ENCODE measurements around the gene GALNT2.

The GALNT2 gene

DNA sequence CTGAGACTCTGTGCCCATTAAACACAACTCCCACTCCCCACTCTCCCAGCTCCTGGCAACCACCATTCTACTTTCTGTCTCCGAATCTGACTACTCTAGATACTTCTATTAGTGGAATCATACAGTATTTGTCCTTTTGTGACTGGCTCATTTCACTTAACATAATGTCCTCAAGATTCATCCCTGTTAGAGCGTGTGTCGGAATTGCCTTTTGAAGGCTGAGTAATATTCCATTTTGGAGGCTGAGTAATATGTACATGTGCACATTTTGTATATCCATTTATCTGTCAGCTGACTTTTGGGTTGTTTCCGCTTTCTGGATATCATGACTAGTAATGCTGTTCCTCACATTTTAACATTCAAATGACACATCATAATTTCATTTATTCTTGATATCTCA lies 30.3 kb downstream of the GALNT2 start:
- no peak for DNase-seq

DNA sequence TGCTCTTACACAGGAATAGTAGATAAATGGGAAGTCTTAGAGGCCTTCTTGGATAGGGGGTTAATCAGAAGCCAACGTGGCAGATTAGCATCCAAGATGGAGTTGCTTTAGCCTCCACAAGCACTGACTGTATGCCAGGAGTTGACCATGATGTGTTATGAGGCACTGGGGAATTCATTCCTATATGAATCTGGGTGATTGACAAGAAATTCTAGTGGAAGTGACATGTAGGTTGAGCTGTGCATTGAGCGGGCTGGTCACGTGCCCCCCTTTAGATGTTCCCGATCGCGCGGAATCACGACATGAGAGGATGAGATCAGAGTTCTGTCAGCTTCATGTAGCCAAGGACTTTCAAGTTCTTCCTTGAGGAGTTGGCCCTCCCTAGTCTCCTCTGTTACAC lies 31.7 kb downstream of the GALNT2 start:
- no peak for DNase-seq

DNA sequence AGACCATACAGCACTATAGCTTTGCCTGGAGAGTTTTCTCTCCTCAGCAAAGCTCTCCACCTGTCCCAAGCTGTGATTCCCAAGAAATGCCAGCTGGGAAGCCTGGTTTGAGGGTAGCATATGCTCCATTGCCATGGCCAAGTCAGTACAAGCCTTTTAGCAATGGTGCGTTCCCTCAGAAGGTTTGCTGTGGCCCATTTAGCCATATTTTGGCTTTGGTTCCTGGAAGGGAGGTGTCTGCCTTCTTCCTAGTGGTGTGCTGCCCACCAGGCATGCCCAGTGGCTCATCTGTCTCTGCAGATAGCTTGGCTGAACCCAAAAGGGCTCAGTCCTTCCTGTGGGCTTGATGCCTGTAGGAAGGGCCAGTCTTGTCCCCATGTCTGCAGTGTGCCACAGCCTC lies 32.4 kb downstream of the GALNT2 start:
- no peak for DNase-seq

DNA sequence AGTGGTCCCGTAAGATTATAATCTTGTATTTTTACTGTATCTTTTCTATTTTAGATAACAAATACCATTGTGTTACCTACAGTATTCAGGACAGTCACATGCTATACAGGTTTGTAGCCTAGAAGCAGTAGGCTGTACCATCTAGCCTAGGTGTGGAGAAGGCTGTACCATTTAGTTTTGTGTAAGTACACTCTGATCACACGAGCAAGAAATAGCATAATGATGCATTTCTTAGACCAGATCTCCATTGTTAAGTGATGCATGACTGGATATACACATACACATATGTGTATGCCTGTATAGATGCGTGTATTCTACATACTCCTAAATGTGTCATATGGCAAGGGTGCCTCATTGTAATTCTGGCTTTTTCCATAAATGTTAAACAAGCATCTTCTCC lies 33.9 kb downstream of the GALNT2 start:
- no peak for DNase-seq

- no peak for DNase-seq
Measured at GRCh38 chr1:230101556-230101955, 34.5 kb downstream of the GALNT2 start.

DNA sequence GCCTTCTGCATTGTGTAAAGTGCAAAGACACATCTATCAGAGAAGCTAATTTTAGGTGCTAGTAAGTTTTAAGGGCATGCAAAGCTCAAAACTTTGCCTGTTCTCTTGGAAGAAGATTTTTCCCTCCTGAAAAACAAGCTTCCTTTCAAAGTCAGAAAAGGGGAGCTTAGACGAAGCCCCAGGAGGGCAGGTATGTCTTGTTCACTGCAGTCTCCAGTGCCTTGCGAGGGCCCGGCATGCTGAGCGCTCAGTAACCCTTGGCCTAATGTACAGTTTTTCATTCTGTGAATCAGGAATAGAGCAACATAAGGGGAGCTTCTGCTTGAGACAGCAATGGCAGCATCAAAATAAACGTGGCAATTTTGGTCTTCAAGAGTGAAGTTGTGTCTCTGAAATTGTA lies 35.0 kb downstream of the GALNT2 start:
- DNase-seq, result no peak

GRCh38 chr1:230102472-230102871 lies 35.4 kb downstream of the GALNT2 start:
- no peak for DNase-seq

- DNase-seq, result no peak
Measured at GRCh38 chr1:230103306-230104173, 36.5 kb downstream of the GALNT2 start.

- DNase-seq, result no peak
Measured at GRCh38 chr1:230104395-230105244, 37.6 kb downstream of the GALNT2 start.

- no peak for DNase-seq
Measured at GRCh38 chr1:230105245-230105753, 38.3 kb downstream of the GALNT2 start.

DNA sequence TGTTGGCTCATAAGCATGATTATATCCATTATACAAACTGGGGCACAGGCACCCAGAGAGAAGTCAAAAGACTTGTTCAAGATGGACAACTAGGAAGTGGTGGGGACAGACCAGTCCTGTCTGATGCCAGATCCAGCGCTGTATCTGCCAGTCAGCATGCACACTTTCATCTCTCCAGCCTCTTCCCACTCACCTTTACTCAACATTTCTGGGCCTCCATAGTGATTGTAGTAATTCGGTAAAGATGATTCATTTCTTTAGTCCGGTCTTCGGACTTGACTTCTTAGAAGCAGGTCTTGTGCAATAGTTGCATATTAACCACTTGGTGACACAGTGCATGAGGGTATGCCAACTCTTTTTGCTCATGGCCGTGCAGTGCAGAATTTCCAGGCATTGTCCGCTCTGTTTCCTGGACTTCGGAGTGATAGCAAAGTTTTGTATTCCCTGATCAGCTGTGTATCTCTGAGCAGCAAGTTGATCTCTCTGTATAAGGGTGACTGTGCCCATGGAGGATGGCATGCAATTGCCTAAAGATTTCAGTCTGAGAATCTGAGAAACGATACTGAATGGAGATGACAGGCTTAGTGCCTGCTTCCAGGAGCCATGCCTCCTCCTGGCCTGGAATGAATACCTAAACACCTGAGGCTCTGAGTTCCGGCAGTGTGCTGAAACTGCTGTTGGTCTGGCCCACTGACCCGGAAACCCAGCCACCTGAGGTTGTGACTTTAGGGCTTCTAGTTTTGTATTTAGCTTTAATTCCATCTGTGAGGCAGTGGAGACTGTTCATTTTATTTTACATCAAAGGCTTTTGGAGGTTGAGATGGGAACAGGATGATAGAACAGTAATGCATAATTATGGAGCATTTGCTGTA lies 39.0 kb downstream of the GALNT2 start:
- DNase-seq, result no peak

DNA sequence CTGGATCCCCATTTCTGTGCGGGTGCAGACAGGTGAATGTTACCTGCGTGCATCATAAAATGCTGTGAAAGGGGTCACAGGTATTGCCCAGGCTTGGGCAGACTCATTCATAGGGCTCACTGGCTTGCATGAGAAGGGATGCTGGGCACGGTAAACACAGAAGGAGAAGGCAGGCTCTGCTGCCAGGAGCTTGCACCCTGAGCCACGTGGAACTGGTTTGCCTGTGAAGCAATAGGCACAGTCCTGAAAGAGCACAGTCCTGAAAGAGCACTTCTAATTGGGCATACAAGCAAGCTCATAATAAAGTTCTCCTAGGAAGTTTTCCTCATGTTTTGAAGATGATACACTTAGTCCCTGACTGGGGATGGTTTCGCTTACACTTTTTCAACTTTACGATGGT lies 40.9 kb downstream of the GALNT2 start:
- DNase-seq, result no peak

GRCh38 chr1:230108580-230108979 lies 41.5 kb downstream of the GALNT2 start:
- DNase-seq, result no peak

GRCh38 chr1:230109066-230109465 lies 42.0 kb downstream of the GALNT2 start:
- no peak for DNase-seq

GRCh38 chr1:230109895-230110667 lies 43.0 kb downstream of the GALNT2 start:
- no peak for DNase-seq

DNA sequence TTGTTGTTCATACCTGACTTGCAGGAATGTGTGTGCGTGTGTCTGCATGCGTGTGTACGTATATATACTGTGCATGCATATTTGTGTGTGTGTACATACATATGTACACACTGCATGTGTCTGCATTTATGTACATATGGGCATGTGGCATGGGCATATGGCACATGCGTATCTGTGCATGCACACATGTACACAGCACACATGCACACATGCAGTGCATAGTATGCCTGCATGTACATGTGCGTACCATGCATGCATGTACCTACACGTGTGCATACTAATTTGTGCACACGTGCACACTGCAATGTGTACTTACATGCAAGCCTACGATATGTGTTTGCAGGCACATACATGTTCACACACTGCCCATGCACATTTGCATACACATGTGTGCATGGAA lies 43.9 kb downstream of the GALNT2 start:
- no peak for DNase-seq

GRCh38 chr1:230112131-230112701 lies 45.2 kb downstream of the GALNT2 start:
- DNase-seq, result no peak

GRCh38 chr1:230112782-230113181 lies 45.7 kb downstream of the GALNT2 start:
- DNase-seq, result no peak

DNA sequence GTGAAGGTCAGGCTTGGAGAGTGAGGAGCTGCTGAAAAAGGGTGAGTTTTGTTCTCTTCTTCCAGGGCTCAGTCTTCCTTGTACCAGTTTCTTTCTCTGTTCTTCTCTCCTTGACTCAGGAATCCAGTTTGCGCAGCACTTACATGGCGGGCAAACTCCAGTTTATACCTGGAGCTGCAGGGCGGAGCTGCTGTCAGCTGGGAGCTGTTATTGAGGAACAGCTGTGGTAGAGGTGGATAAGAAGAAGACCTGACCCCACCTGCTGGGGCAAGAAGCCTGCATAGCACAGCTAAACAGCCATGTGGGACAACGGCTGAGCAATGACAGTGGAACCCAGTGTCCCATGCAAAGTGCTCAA lies 46.2 kb downstream of the GALNT2 start:
- DNase-seq, result no peak

DNA sequence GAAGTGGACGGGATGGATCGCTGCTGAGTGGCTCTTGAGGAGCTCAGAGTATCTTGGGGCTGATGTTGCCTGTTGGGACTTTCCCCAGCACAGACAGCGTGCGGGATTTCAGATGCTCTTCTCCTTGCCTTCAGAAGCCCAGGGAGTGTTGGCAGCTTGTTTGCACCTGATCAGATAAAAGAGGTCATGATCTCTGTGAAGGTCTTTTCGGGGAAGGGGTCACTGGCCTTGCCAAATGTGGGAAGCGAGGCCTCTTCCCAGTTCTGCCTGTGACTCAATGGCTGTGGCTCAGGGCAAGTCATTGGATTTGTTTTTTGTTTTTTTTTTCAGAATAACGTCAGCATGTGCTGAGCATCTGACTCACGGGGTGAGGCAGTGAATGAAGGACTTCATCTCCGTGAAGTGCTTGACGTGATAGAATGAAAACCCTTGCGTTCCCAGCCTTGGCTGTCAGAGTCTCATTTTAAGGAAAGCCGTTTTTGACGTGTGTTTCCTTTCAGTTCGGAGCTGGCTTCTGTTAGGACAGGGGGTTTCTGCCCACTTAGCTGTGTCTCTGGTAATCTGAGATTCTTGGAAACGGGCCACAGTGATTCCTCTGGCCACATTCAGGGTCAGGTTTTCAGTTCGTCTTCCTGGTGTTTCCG lies 46.7 kb downstream of the GALNT2 start:
- no peak for DNase-seq

- DNase-seq, result no peak
Measured at GRCh38 chr1:230114237-230114651, 47.2 kb downstream of the GALNT2 start.

All from NCI-H187 treated with DMSO at 0.1 percent for 48 hours (cell line).